Right lobe of liver (tissue), 6 donors: ENCODE data around the gene TBRG4. TPM values are rescaled to one million over a fixed set of nuclear protein-coding genes. Genes with fewer than 3 reads are reported as not detected.

Source experiments
- ATAC-seq, 4 donors: fragments of 200-7000 bp; cut with Tn5 transposase; one replicate each; pipeline ENCODE4 v1.9.1; 2020; ENCODE audit warnings: mild to moderate bottlenecking in 4 of 4, moderate library complexity in 4 of 4
- DNase-seq, 3 donors: peaks; one replicate each; pipeline ENCODE4 v3.0.0-alpha.2; 2020
- H3K27ac ChIP-seq, 3 donors: fragments of 200-600 bp; one replicate each; pipeline ENCODE4 v1.8.0; 2022
- H3K27me3 ChIP-seq, 2 donors: fragments of 200-600 bp; one replicate each; pipeline ENCODE4 v1.8.0; 2022
- H3K36me3 ChIP-seq, 4 donors: fragments of 200-600 bp; sonication (generic) in 1 of 4; one replicate each; pipeline versions ENCODE4 v1.5.1 to v1.8.0; 2017 to 2022; ENCODE audit warnings: control low read depth in 1 of 4
- H3K4me1 ChIP-seq, 4 donors: fragments of 200-600 bp; sonication (generic) in 1 of 4; one replicate each; pipeline versions ENCODE4 v1.5.1 to v1.8.0; 2017 to 2022; ENCODE audit warnings: control low read depth in 1 of 4
- H3K4me3 ChIP-seq, 3 donors: fragments of 200-600 bp; one replicate each; pipeline ENCODE4 v1.8.0; 2022
- H3K9me3 ChIP-seq, 4 donors: fragments of 200-600 bp; sonication (generic) in 1 of 4; one replicate each; pipeline versions ENCODE4 v1.5.1 to v1.8.0; 2017 to 2022; ENCODE audit warnings: control low read depth in 1 of 4
- CTCF ChIP-seq, 4 donors: fragments of 200-600 bp in 3 of 4; fragments of 450-650 bp in 1 of 4; IDR thresholded peaks; one replicate each; pipeline versions ENCODE4 v1.5.1 to v1.8.0; 2016 to 2022; ENCODE audit warnings: antibody characterized with exemption in 4 of 4, mild to moderate bottlenecking in 2 of 4
- POLR2A ChIP-seq: fragments of 450-650 bp; IDR thresholded peaks from one replicate; pipeline ENCODE4 v1.6.1; 2017; ENCODE audit warnings: antibody characterized with exemption, mild to moderate bottlenecking
- WGBS: methylation state at CpG from one replicate; pipeline ENCODE4 v1.1.6; 2018; ENCODE audit warnings: low coverage, low lambda C conversion rate; ENCODE audit not compliant: insufficient coverage; ENCODE audit errors: missing lambda C conversion rate; 5-methylcytosine and 5-hydroxymethylcytosine counted together
- intact Hi-C, 2 donors: fragments of 100-400 bp; cut with DNase I; formaldehyde crosslinking; loops; one replicate each; pipeline versions ENCODE4 v1.11.2 to v1.14.1; 2022
- total RNA-seq, 6 experiments: library from RNA; depleted of rRNA in 2 of 6; stranded (reverse); fragments of >200 nt in 2 of 6; fragmentation: NEBNext Ultra II Directional in 3 of 6; extraction: Animal tissue kit (Norgen Biotek cat#: 25700) in 3 of 6; gene quantifications; one replicate each; pipeline versions ENCODE4 v1.1.0 to v1.2.4, GENCODE V29; 2016 to 2023
- donor health status: DM: no; HTN: yes; CAD: no.
- donor health status: DM: no; HTN: no; CAD: no.
- donor health status: DM: no; HTN: no; CAD: no.
- donor health status: DM: no; HTN: yes; CAD: no.
- donor health status: DM: no; HTN: yes; CAD: no.

The TBRG4 gene
- total RNA-seq, 6 experiments from 2014 or later: 33.0 to 57.1 (median 41.7) TPM

- no peak overlapping the region for H3K4me3 ChIP-seq
- intact Hi-C loops: loop anchor here (10.0 kb wide), 2 partner anchors 155 to 275 kb away; partner anchors contain the start of gene MYO1G (in 2 of the 2)
- 81% methylated on average over 4 of the region's 12 CpGs for WGBS
- ATAC-seq (no peak), DNase-seq (no peak)
- H3K4me1 ChIP-seq: peaks cover 0 to 8% (median 0%) of the 10 kb centered on the region in 4 donors
- H3K9me3 ChIP-seq: no peaks in the 10 kb centered on the region
- no peak for TF ChIP-seq CTCF (IDR thresholded peaks at IDR 0.05)
- TF ChIP-seq POLR2A: no peak
- no peaks in the 10 kb centered on the region for H3K36me3 ChIP-seq
- H3K27ac ChIP-seq: no peak overlapping the region
- no peaks in the 10 kb centered on the region for H3K27me3 ChIP-seq
Observed at GRCh38 chr7:45129906-45130305, 18.4 kb upstream of the TBRG4 start.

DNA sequence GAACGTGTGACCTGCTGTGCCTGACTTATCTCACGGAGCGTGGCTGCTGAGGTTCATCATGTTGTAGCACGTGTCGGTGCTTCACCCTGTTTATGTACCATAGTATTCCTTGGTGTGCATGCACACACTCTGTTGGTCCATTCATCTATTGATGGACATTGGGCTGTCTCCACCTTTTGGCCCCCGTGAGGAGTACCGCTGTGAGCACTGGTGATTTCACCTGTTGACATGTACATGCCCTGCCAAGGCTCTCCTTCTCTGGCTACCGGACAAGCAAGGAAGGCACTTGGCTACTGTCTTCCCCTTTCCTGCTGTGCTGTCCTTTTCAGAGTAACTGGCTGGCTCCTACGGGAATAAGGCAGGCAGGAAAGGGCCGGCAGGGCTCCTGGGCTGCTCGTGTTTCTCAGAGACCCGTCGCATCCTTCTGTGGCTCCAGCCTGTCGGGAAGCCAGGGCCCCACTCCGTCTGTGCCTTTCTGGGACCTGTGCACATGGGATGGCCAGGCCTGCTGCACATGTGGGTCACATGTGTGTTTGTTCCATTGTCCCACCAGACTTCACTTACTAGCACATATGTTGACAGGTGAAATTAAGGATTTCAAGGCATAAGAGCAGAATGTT lies 17.8 kb upstream of the TBRG4 start:
- Histone ChIP-seq H3K27ac (no peak overlapping the region), H3K36me3 (no peaks in the 10 kb centered on the region), H3K27me3 (no peaks in the 10 kb centered on the region), H3K4me1 (peaks cover 0 to 8% (median 0%) of the 10 kb centered on the region in 4 donors), H3K4me3 (no peak overlapping the region), H3K9me3 (no peaks in the 10 kb centered on the region)
- 90% methylated on average over 12 of the region's 15 CpGs for WGBS
- intact Hi-C loops: no loop called here
- TF ChIP-seq POLR2A (no peak), CTCF (IDR thresholded peaks at IDR 0.05) (no peak)
- DNase-seq (no peak), ATAC-seq (no peak)

- ATAC-seq: no peak
- Histone ChIP-seq H3K27me3 (no peaks in the 10 kb centered on the region), H3K4me1 (no peaks in the 10 kb centered on the region), H3K9me3 (no peaks in the 10 kb centered on the region), H3K36me3 (no peaks in the 10 kb centered on the region), H3K27ac (no peak overlapping the region), H3K4me3 (no peak overlapping the region)
- intact Hi-C loops: no loop called here
- no peak for DNase-seq
- no CpG with 5 or more reads among the region's 6 CpGs for WGBS
- no peak for TF ChIP-seq CTCF (IDR thresholded peaks at IDR 0.05)
- no peak for TF ChIP-seq POLR2A
Observed at GRCh38 chr7:45126920-45127319, 15.4 kb upstream of the TBRG4 start.

DNA sequence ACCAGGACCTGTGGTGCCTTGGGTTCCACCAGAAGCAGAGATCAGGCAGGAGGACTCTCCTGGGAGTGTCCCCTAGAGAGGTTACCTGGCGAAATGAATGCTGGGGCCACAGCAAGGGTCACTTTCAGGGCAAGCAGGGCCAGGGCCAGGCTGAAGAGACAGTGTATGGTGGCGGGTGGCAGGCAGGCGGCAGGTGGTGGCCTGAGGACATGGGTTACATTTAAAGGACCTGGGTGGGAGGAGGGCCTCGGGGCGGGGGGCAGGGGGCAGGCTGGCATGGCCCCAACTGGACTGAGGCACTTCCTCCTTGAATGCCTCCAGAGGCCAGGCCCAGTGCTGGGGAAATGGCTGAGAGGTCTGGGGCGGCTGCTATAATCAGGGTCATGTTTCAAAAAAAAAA lies 14.7 kb upstream of the TBRG4 start:
- Histone ChIP-seq H3K9me3 (no peaks in the 10 kb centered on the region), H3K4me3 (no peak overlapping the region), H3K27me3 (no peaks in the 10 kb centered on the region), H3K36me3 (no peaks in the 10 kb centered on the region), H3K27ac (no peak overlapping the region), H3K4me1 (no peaks in the 10 kb centered on the region)
- no peak for ATAC-seq
- WGBS: 93% methylated on average over 3 of the region's 6 CpGs
- DNase-seq: no peak
- intact Hi-C loops: no loop called here
- TF ChIP-seq POLR2A (no peak), CTCF (IDR thresholded peaks at IDR 0.05) (no peak)
